ENCODE data around the gene MYEOV.

DNA sequence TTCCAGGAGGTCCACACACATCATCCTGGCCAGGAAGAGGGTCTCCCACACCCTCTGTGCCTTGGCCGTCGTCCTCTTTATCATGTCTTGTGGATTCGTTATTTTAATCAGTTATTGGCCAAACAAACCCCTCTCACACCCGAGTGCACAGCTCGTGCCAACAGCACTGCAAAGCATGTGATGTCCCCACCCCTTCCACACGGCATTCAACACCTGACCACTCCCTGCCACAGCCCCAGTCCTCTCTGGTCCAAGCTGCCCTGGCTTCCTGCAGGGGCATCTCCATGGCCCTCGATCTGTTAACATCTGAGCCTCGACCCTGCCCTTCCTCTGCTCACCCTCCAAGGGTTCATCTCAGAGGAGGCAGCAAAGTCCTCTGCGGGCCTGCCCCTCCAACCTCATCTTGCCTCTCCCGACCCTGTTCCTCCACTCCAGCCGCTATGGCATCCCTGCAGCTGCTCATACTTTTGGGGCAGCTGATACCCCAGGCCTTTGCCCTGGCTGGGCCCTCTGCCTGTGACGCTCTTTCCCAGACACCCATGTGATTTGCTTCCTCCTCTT is 14.0 kb downstream of the MYEOV start:
- TF ChIP-seq, protein P1, sequence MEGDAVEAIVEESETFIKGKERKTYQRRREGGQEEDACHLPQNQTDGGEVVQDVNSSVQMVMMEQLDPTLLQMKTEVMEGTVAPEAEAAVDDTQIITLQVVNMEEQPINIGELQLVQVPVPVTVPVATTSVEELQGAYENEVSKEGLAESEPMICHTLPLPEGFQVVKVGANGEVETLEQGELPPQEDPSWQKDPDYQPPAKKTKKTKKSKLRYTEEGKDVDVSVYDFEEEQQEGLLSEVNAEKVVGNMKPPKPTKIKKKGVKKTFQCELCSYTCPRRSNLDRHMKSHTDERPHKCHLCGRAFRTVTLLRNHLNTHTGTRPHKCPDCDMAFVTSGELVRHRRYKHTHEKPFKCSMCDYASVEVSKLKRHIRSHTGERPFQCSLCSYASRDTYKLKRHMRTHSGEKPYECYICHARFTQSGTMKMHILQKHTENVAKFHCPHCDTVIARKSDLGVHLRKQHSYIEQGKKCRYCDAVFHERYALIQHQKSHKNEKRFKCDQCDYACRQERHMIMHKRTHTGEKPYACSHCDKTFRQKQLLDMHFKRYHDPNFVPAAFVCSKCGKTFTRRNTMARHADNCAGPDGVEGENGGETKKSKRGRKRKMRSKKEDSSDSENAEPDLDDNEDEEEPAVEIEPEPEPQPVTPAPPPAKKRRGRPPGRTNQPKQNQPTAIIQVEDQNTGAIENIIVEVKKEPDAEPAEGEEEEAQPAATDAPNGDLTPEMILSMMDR (conservative IDR thresholded peaks at IDR 0.05): no peak
- TF ChIP-seq EZH2 (IDR thresholded peaks at IDR 0.05; ENCODE audit: low read depth): no peak
